C4-2B (cell line): ENCODE data around the gene MINDY1.
A peak's percentile ranks its signal among the peaks of the same experiment; 100 is the strongest.

Source experiments
- H3K27ac ChIP-seq: fragments of 450-650 bp; 2 replicates; pipeline ENCODE4 v1.5.1; 2017
- ZFX ChIP-seq: fragments of 450-650 bp; IDR thresholded peaks from 2 replicates; pipeline ENCODE4 v1.6.1; 2017
- TF ChIP-seq, protein P1 (sequence below): fragments of 450-650 bp; conservative IDR thresholded peaks from 2 replicates; pipeline ENCODE4 v1.5.1; 2017; ENCODE audit warnings: mild to moderate bottlenecking

The MINDY1 gene

DNA sequence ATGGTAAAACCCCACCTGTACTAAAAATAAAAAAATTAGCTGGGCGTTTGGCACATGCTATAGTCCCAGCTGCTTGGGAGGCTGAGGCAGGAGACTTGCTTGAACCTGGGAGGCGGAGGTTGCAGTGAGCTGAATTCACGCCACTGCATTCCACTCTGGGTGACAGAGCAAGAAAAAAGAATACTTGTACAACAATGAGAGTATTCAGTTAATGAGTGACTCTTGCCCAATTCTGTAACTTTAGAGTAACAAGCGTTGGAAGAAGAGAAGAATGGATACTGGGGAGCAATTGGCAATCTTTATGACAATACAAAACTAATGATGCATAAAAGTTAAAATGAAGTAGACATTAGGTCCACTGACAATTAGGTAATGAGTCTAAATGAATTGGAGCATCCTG, 14.1 kb downstream of the MINDY1 start:
- H3K27ac ChIP-seq, result no peak overlapping the region
- TF ChIP-seq, protein P1, sequence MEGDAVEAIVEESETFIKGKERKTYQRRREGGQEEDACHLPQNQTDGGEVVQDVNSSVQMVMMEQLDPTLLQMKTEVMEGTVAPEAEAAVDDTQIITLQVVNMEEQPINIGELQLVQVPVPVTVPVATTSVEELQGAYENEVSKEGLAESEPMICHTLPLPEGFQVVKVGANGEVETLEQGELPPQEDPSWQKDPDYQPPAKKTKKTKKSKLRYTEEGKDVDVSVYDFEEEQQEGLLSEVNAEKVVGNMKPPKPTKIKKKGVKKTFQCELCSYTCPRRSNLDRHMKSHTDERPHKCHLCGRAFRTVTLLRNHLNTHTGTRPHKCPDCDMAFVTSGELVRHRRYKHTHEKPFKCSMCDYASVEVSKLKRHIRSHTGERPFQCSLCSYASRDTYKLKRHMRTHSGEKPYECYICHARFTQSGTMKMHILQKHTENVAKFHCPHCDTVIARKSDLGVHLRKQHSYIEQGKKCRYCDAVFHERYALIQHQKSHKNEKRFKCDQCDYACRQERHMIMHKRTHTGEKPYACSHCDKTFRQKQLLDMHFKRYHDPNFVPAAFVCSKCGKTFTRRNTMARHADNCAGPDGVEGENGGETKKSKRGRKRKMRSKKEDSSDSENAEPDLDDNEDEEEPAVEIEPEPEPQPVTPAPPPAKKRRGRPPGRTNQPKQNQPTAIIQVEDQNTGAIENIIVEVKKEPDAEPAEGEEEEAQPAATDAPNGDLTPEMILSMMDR, result no peak
- TF ChIP-seq ZFX, result no peak

DNA sequence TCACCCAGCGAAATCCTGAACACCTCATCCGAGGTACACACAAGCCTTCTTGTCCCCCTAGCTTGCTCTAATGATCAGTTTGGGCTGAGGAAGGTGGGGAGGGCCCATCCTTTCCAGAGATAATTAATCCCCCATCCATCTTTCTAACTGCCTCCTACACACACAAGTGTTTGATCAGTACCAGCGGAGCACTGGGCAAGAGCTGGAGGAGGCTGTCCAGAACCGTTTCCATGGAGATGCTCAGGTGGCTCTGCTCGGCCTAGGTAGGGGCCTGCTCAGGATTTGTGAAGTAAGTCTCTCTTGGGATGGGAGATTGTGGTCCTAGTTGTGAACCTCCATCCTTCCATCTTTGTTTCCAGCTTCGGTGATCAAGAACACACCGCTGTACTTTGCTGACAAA, 18.8 kb downstream of the MINDY1 start:
- H3K27ac ChIP-seq, result no peak overlapping the region
- TF ChIP-seq ZFX, result no peak

DNA sequence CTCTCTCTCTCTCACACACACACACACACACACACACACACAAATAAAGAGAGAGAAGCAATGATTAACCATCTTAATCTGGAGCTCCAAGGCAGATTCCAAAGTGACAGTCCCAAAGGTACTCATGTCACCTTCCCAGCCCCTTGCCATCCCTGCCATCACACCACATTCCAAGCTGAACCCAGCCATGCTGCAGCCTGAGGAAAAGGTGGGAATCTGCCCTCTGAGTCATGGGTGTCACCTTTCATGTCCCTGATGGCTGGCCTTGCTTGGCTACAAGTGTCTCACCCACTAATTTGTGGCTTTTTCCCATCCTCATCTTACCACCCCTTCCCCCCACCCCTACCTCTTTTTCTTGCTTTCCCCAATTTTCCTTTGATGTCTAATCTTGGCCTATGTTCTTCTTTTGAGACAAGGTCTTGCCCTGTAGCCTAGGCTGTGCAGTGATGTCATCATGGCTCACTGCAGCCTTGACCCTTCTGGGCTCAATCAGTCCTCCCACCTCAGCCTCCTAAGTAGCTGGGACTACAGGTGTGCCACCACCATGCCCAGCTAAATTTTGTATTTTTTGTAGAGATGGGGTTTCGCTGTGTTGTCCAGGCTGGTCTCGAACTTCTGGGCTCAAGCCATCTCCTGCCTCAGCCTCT, 21.4 kb downstream of the MINDY1 start:
- H3K27ac ChIP-seq, result no peak overlapping the region
- TF ChIP-seq ZFX, result no peak
- TF ChIP-seq, protein P1, result no peak

DNA sequence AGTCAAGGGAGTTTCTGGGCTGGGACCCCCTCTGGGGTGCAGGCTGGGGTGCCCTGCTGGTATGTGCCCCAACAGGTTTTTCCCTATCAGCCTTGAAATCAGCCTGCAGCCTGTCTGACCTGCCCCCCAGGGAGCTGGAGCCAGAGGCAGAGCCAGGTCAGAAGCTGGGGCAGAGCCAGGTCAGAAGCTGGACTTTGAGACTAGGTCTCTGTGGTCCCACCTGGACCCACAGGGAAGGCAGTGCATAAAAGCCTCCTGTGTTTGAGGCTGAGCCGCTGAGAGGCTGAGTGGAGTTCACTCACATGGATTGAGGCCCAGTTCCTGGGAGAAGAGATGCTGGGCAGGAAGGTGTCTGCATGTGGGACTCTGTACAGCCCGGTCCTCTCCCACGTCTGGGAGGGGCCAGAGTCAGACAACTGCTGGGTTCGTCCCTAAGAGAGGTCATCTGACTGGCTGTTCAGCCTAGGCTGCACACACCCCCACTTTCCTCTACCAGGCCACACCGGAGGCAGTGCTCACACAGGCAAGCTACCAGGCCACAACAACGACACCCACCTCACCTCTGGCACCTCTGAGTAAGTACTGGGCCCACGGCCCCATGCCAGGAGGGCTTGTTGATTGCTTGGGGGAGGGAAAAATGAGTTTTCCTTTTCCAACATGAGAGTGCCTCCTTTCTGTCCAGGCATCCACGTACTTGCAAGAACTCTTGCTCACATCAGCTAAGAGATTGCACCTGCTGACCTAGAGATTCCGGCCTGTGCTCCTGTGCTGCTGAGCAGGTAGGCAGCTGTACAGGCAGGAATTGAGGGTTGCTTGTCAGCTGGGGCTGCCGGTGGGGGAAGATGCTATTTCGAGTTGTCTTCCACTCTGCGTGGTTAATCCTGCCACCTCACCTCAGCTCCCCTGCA, 24.6 kb downstream of the MINDY1 start, which contains the start of gene ANXA9:
ANXA9 (plus strand) TSS at position 488 of the 908 bp plus-strand sequence. CDS start 814 bp downstream, outside the sequence.
- peak within 1 kb of the TSS; percentile 44 for H3K27ac ChIP-seq

DNA sequence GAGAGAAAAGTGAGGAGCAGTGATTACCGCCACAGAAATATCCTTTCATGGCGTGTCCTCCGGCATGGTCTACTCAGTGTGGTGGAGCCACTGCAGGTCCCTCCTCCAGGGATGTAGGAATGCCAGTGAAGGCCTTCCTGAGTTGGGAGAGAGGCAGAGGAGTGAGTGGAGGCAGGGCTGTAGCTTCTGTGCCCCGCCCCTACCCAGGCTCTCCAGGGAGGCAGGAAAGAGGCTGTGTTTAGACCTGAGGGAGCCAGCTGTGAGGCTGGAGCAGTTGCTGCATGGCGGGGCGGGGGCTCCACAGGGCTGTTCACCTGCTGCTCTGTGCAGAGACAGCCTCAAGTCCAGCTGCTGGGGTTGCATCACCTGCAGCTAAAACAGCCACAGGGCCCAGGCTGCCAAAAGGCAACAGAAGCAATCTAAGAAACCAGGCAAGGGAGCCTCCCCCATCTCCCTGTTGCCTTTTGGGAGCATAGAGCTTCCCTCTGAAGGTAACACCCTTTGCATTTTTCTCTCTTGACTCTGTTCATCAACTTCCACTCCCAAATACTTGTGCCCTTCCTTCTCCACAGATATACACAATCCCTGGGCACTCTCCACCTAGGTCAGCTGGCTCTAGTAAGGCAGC, 25.4 kb downstream of the MINDY1 start:
- peak overlapping the region; percentile 44 for H3K27ac ChIP-seq
- no peak for TF ChIP-seq ZFX
- TF ChIP-seq, protein P1, result no peak

More for the DNA sequence above, 24.6 kb downstream of the MINDY1 start, which contains the start of gene ANXA9:
- TF ChIP-seq, protein P1, result no peak
- peak; percentile 50; the same call in 1 of the 2 replicates for TF ChIP-seq ZFX

DNA sequence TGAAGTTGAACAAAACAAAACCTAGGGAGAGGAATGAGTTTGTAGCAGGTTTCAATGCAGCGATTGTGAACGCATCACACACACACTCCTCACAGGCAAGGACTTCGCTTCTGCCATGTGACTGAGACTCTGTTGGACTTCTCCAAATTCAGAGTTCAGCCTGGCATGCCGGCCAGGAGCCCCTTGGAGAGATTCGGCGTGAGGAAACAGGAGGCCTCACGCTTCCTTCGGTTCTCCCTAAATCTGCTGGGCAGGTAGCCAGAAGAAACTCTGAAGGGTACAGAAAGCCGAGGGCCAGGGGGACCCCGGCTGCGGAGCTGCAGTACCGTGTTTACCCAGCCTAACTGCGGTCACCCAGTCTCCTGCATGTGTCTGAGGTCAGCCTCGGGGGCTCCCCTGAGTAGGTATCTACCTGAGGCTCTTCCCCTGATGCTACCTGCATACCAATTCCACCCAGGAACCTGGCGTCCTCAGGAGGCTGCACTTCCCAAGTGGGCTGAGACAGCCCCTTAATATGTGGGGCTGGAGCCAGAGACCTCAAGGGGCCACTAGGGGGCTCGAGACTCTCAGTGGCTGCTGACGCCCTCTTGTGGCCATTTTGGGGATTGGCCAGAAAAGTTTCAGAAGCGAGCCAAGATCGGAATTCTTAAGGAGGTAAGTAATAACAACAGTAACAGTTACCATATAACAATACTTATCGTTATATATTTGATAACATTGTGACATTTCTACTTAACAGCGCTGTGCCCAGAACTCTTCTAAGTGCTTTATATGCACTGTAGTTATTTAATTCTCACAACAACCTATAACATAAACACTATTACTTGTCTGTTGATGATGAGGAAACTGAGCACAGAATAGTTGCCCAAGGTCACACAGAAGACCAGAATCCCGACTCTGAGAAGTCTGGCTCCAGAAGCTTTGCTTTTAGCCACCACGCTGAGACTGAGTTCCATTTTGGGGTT, 27.3 kb downstream of the MINDY1 start:
- H3K27ac ChIP-seq, result no peak overlapping the region
- TF ChIP-seq ZFX, result no peak
- TF ChIP-seq, protein P1, result peak; percentile 100
